MM.1S (cell line): ENCODE data around the gene ADARB1.

Source experiments
- DNase-seq: peaks from one replicate; pipeline ENCODE4 v3.0.0-alpha.2; 2015
- H2AFZ ChIP-seq: fragments of 300-600 bp; sonication (generic); 2 replicates; pipeline ENCODE4 v1.6.0; 2016; ENCODE audit warnings: antibody characterized with exemption, low read length
- H3F3A ChIP-seq: fragments of 300-600 bp; sonication (generic); 2 replicates; pipeline ENCODE4 v1.6.1; 2016; ENCODE audit warnings: mild to moderate bottlenecking, antibody characterized with exemption, low read length, moderate library complexity, mixed read lengths; ENCODE audit not compliant: insufficient read depth
- H3K27ac ChIP-seq: fragments of 300-600 bp; sonication (generic); 2 replicates; pipeline ENCODE4 v1.5.1; 2016; ENCODE audit warnings: mild to moderate bottlenecking, low read length
- H3K27me3 ChIP-seq: fragments of 300-600 bp; sonication (generic); replicated peaks from 2 replicates; pipeline ENCODE4 v1.6.0; 2016; ENCODE audit warnings: low read length; ENCODE audit not compliant: insufficient read depth
- H3K36me3 ChIP-seq: fragments of 300-600 bp; sonication (generic); replicated peaks from 2 replicates; pipeline ENCODE4 v1.6.1; 2016; ENCODE audit warnings: mild to moderate bottlenecking, low read length, mixed read lengths; ENCODE audit not compliant: insufficient read depth
- H3K4me1 ChIP-seq: fragments of 300-600 bp; sonication (generic); 2 replicates; pipeline ENCODE4 v1.6.1; 2016; ENCODE audit warnings: low read length, mixed read lengths
- H3K4me2 ChIP-seq: fragments of 300-600 bp; sonication (generic); 2 replicates; pipeline ENCODE4 v1.6.0; 2016; ENCODE audit warnings: low read depth, low read length
- H3K4me3 ChIP-seq: fragments of 300-600 bp; sonication (generic); 2 replicates; pipeline ENCODE4 v1.5.1; 2016; ENCODE audit warnings: low read length, mixed read lengths
- H3K79me2 ChIP-seq: fragments of 300-600 bp; sonication (generic); 2 replicates; pipeline ENCODE4 v1.6.1; 2016; ENCODE audit warnings: mixed run types, low read length, mixed read lengths
- H3K9ac ChIP-seq: fragments of 300-600 bp; sonication (generic); 2 replicates; pipeline ENCODE4 v1.6.1; 2016; ENCODE audit warnings: low read length, mixed read lengths
- H3K9me2 ChIP-seq: fragments of 300-600 bp; sonication (generic); replicated peaks from 2 replicates; pipeline ENCODE4 v1.6.1; 2016; ENCODE audit warnings: mild to moderate bottlenecking, low read length, mixed read lengths; ENCODE audit not compliant: insufficient read depth
- H3K9me3 ChIP-seq: fragments of 300-600 bp; sonication (generic); replicated peaks from 2 replicates; pipeline ENCODE4 v1.6.1; 2016; ENCODE audit warnings: mild to moderate bottlenecking, low read length, mixed read lengths; ENCODE audit not compliant: insufficient read depth
- H4K20me1 ChIP-seq: fragments of 300-600 bp; sonication (generic); 2 replicates; pipeline ENCODE4 v1.6.1; 2016; ENCODE audit warnings: mild to moderate bottlenecking, low read length, moderate library complexity, mixed read lengths; ENCODE audit not compliant: insufficient read depth
- EZH2 ChIP-seq: fragments of 300-600 bp; sonication (generic); optimal IDR thresholded peaks from 2 replicates; pipeline ENCODE3; 2017; ENCODE audit warnings: low read depth, mild to moderate bottlenecking, antibody characterized with exemption, low read length, mixed read lengths
- EZH2phosphoT487 ChIP-seq: fragments of 300-600 bp; sonication (generic); IDR thresholded peaks from 2 replicates; pipeline ENCODE4 v1.6.1; 2018; ENCODE audit warnings: antibody characterized with exemption, low read length
- TF ChIP-seq, protein P1 (sequence below): fragments of 300-600 bp; sonication (generic); IDR thresholded peaks from 2 replicates; pipeline ENCODE4 v1.5.1; 2016; ENCODE audit warnings: antibody characterized with exemption, low read length, mixed read lengths

ADARB1 gene

DNA sequence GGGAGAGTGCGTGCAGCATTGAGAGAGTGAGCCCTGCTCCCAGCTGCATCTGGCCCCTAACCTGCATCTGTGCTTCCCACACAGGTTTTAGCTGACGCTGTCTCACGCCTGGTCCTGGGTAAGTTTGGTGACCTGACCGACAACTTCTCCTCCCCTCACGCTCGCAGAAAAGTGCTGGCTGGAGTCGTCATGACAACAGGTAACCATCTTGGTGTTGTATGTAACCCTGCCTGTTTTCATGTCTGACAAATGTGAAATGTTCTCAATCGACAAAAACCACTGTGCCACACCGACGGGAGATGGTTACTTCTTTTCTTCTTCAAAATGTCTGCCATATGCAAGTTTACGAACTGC, 105.8 kb downstream of the ADARB1 start:
- H3K27ac ChIP-seq, result no peak overlapping the region
- DNase-seq, result no peak
- H4K20me1 ChIP-seq, result no peaks in the 10 kb centered on the region
- no peaks in the 10 kb centered on the region for H3K36me3 ChIP-seq
- H3K9me2 ChIP-seq, result no peaks in the 10 kb centered on the region
- no peaks in the 10 kb centered on the region for H3K9me3 ChIP-seq
- H3K79me2 ChIP-seq, result no peaks in the 10 kb centered on the region
- peaks cover 98% of the 10 kb centered on the region for H3K27me3 ChIP-seq
- H3K4me2 ChIP-seq, result no peak overlapping the region
- no peak for TF ChIP-seq EZH2
- TF ChIP-seq EZH2phosphoT487, result no peak
- TF ChIP-seq, protein P1, sequence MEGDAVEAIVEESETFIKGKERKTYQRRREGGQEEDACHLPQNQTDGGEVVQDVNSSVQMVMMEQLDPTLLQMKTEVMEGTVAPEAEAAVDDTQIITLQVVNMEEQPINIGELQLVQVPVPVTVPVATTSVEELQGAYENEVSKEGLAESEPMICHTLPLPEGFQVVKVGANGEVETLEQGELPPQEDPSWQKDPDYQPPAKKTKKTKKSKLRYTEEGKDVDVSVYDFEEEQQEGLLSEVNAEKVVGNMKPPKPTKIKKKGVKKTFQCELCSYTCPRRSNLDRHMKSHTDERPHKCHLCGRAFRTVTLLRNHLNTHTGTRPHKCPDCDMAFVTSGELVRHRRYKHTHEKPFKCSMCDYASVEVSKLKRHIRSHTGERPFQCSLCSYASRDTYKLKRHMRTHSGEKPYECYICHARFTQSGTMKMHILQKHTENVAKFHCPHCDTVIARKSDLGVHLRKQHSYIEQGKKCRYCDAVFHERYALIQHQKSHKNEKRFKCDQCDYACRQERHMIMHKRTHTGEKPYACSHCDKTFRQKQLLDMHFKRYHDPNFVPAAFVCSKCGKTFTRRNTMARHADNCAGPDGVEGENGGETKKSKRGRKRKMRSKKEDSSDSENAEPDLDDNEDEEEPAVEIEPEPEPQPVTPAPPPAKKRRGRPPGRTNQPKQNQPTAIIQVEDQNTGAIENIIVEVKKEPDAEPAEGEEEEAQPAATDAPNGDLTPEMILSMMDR, result no peak
- no peak overlapping the region for H3K4me3 ChIP-seq
- no peak overlapping the region for H3K9ac ChIP-seq
- H3K4me1 ChIP-seq, result no peaks in the 10 kb centered on the region
- H2AFZ ChIP-seq, result no peak overlapping the region
- H3F3A ChIP-seq, result no peaks in the 10 kb centered on the region

DNA sequence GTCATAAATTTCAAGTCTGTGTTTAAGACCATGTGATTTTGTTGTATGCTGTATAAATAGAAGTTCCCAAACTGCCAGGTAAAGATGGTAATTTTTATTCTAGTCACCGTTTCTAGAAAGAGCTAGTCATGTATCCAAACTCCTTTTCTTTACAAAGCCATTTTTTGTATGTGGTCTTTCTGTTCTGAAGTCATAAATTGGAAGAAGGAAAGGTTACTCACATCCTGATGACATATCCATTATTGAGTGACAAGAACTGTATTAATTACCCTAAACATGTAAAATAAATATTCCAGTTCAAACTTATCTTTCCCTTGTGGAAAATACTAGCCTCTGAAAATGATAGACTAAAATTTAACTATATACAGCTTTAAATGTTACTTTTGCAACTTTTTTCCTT, 108.6 kb downstream of the ADARB1 start:
- no peaks in the 10 kb centered on the region for H3K36me3 ChIP-seq
- no peaks in the 10 kb centered on the region for H3K4me1 ChIP-seq
- H3K9ac ChIP-seq, result no peak overlapping the region
- H3K9me2 ChIP-seq, result no peaks in the 10 kb centered on the region
- TF ChIP-seq, protein P1, result no peak
- no peak for TF ChIP-seq EZH2phosphoT487
- no peak for TF ChIP-seq EZH2
- no peaks in the 10 kb centered on the region for H3K9me3 ChIP-seq
- H2AFZ ChIP-seq, result no peak overlapping the region
- no peak overlapping the region for H3K27ac ChIP-seq
- H4K20me1 ChIP-seq, result no peaks in the 10 kb centered on the region
- H3K4me2 ChIP-seq, result no peak overlapping the region
- no peak overlapping the region for H3K4me3 ChIP-seq
- no peak for DNase-seq
- peaks cover 95% of the 10 kb centered on the region for H3K27me3 ChIP-seq
- no peaks in the 10 kb centered on the region for H3K79me2 ChIP-seq
- no peaks in the 10 kb centered on the region for H3F3A ChIP-seq

DNA sequence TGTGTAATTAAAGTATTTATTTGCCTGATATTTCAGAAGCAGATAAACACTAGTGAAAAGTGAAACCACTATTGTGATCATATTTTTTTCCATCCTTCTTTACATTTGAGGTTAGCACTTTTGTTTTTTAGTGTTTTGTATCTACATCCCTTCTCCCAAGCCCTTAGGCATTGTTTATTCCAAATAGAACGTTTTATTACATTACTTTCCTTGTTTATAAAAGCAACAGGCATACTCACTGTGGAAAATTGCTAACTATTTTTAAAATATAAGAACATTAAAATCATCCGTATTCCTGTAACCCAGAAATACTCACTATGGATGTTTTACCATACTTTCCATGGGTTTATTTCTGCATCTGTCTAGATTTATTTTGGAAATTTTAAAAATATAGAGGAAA, 109.5 kb downstream of the ADARB1 start:
- Histone ChIP-seq H3K36me3 (no peaks in the 10 kb centered on the region), H3K9me2 (no peaks in the 10 kb centered on the region), H4K20me1 (no peaks in the 10 kb centered on the region), H3F3A (no peaks in the 10 kb centered on the region), H3K27ac (no peak overlapping the region), H3K9me3 (no peaks in the 10 kb centered on the region), H3K4me1 (no peaks in the 10 kb centered on the region), H3K79me2 (no peaks in the 10 kb centered on the region), H3K4me2 (no peak overlapping the region), H3K4me3 (no peak overlapping the region), H3K27me3 (peaks cover 86% of the 10 kb centered on the region), H2AFZ (no peak overlapping the region), H3K9ac (no peak overlapping the region)
- TF ChIP-seq, protein P1, result no peak
- TF ChIP-seq EZH2phosphoT487, result no peak
- DNase-seq, result no peak
